Stimulated activated CD4-positive, alpha-beta T cell treated with anti-CD3 and anti-CD28 coated beads, TNF-alpha, amount 100 ng/mL, for 1 hour (primary cell): Measurements from ENCODE around the gene FBXL20.
A peak's percentile ranks its signal among the peaks of the same experiment; 100 is the strongest.
"Not testable (repeated sequence)": the region's sequence is repeated elsewhere in the genome, so short reads cannot be mapped to it uniquely, and the experiment has no call there.

ENCODE experiments used
- DNase-seq, 3 donors: peaks; one replicate each; pipeline ENCODE4 v3.0.0-alpha.2; 2020; ENCODE audit warnings: low read depth in 3 of 3, low spot score in 1 of 3

FBXL20 gene

DNA sequence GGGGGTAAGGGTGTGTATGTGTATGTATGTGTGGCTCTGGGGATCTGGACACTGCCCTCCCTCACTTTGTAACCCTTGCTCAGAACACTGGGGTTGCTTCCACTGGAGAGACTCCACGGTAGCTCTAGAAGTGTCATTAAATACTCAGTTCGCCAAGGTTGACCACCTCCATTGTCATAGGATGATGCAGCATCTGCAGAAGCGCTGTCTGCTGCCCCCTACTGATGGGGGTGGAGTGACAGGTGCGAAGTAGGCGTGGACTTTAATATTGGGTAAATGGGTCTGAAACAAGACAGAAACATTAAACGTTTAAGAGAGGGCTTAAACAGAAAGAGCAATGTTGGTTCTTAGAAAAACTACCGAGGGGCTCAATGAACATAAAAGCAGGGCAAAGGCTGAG is 140.1 kb downstream of the FBXL20 start:
- DNase-seq: no peak

- DNase-seq: no peak
These were observed 148.5 kb downstream of the FBXL20 start for GRCh38 chr17:39252788-39253460.

- no peak for DNase-seq
These were observed 149.4 kb downstream of the FBXL20 start for GRCh38 chr17:39251997-39252396.

GRCh38 chr17:39250076-39250475 is 151.3 kb downstream of the FBXL20 start:
- DNase-seq: not testable (repeated sequence)

DNA sequence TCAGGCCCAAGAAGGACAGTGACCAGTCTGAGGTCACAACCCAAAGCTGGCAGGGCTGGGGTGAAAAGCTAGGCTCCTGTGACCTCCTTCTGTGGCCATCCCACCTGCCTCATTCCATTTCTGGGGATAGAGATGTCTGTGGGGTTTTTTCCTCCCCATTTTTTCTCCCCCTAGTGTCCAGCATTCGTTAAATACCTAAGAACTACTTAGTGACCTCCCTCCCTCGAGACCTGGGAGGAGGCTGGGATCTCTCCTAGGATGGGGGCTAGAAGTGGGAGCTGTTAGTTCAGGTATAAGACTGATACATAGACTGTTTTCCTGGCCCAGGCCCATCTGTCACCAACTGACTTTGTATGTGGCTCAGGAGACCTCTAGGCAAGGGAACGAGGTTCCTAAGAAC is 155.2 kb downstream of the FBXL20 start:
- DNase-seq: no peak

DNA sequence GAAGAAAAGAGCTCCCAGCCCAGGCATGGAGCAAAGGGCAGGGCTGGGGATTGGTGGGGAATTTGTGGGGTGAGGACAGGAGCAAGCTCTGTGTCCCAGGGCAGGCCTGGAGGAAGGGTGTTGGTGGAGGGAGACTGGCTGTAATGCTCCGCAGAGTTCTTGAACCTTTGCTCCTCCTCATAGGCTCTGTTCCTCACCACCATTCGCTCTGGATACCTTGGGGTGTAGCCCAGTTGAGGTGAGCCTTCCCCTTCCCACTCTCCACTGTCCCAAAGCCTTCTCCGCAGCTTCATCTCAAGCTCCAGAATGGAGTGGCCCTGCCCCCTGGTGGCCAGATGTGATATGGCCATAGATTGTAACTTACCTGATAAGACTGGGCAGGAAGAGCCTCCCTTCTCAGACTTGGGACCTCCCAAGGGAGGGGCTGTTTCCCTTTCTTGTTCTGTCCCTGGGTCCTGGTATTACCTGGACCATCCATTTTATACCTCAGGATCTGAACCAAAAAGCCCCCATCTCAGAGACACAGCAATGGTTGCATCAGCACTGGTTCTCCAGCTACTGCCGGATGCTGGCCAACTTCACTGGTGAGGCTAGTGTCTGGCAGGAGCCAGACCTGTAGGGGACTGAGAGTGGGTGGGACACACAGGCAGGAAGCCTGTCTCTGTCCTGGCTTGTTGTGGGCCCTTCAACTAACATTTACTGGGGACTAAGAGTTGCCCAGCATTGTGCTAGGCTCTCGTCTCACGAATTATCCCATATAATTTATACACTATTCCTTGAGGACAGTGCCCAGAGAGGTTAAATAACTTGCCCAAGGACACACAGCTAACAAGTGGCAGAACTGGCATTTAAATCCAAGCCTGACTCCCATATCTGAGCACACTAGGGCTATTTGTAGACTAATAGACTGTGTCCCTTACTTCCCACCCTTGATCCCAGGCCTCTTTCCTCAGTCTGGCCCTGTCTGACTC is 156.5 kb downstream of the FBXL20 start:
- peak; percentile 59 to 81 (median 67) for DNase-seq

GRCh38 chr17:39244016-39244599 is 157.3 kb downstream of the FBXL20 start:
- DNase-seq: no peak

DNA sequence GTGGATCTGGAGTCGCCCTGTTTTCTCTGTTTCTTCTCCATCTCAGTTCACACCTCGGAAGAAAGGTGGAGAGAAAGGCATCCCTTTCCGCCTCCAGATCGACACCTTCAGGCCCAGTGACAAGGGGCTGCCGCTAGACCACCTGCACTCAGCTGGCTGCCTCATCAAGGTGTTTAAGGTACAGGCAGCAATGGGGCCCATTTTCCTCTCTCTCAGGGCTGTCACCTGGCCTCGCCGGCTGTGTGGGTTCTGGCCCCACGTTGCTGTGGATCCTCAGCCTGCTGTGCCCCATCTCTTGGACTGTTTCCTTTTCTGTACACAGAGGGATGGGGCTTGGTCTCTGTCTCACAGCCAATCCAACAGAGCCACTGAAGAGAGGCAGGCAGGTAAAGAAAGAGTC is 158.3 kb downstream of the FBXL20 start:
- no peak for DNase-seq

- no peak for DNase-seq
These were observed 160.8 kb downstream of the FBXL20 start for GRCh38 chr17:39240631-39241030.

DNA sequence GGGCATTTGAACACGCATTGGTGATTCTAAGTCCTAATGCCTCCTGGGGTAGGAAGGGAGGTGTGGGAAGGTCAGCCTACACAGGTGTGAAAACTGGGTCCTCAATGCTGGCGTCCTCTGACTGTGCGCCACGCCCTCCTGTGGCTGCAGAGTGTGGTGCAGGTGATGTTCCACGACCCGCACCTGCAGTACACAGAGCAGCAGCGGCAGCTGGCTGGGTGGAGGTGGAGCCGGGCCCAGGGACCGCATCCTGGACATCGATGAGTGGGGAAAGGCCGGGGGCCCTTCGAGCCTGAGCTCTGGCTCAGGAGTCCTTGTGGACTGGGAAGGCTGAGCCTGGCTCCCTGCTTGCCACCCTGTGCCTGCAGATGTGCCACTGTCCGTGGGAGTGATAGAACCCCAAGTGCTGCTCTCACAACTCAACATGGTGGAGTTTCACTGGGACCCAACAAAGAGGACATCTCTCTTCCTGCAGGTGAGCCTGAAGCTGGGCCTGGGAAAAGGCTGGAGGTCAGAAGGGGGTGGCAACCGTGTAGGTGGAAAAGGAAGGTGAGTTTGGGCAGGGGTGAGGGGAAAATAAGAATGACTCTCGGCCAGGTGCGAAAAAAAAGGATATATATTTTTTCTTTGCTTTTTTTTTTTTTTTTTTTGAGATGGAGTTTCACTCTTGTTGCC is 161.6 kb downstream of the FBXL20 start:
- DNase-seq: peak; percentile 21 to 56 (median 31)

DNA sequence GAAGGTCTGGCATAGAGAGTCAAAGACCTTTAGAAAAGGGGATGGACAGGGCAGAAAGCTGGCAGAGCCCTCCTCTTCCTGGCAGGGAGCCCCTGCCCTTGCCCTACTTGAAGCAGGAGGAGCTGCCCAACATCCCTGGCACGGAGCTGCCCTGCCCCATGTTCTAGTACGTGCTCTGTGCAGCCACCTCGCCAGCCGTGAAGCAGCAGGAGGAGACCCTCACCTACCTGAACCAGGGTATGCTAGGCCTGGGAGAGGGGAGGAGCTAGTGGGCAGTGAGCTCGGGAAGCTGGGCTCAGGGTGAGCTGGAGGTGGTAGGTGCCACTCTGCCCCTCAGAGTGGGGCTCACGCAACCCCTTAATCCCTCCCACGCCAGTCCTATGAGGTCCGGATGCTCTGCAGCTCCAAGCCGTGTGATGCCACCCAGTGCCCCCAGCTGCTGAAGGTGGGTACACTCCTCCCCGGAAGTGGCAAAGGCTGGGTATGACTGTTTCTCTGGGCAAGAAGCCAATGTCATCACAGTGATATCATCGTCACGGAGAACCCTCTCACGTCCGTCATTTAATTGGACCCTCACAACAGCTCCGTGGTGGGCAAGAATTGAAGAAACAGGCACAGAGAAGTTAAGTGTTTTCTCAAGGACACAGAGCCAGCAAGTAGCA is 163.0 kb downstream of the FBXL20 start:
- peak; percentile 35 to 68 (median 49) for DNase-seq

GRCh38 chr17:39237586-39237985 is 163.8 kb downstream of the FBXL20 start:
- no peak for DNase-seq

- DNase-seq: no peak
These were observed 164.4 kb downstream of the FBXL20 start for GRCh38 chr17:39236981-39237441.

DNA sequence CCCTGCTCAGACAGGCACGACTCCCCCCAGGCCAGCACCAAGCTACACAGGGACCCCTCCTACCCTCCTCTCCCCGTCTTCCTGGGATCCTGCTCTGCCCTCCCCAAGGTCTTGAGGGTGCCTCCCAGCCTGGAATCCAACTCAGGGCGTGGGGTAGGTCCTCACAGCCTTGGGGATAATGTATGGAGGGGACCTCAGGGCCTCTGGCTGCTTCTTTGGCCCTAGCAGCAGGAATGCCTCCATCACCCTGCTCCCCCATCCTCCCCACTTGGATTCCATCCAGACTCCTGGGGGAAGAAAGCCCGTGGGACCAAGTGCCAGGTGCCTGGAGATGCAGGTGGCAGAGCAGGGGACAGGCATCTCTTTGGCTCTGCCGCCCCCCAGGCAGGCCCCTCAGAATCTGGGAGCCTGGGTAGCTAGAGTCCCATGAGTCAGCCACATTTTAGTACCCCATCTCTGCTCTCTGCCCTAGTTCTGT is 164.9 kb downstream of the FBXL20 start:
- no peak for DNase-seq

- DNase-seq: peak in 1 of 3 donors; percentile 16
These were observed 165.6 kb downstream of the FBXL20 start for GRCh38 chr17:39235555-39236449.

DNA sequence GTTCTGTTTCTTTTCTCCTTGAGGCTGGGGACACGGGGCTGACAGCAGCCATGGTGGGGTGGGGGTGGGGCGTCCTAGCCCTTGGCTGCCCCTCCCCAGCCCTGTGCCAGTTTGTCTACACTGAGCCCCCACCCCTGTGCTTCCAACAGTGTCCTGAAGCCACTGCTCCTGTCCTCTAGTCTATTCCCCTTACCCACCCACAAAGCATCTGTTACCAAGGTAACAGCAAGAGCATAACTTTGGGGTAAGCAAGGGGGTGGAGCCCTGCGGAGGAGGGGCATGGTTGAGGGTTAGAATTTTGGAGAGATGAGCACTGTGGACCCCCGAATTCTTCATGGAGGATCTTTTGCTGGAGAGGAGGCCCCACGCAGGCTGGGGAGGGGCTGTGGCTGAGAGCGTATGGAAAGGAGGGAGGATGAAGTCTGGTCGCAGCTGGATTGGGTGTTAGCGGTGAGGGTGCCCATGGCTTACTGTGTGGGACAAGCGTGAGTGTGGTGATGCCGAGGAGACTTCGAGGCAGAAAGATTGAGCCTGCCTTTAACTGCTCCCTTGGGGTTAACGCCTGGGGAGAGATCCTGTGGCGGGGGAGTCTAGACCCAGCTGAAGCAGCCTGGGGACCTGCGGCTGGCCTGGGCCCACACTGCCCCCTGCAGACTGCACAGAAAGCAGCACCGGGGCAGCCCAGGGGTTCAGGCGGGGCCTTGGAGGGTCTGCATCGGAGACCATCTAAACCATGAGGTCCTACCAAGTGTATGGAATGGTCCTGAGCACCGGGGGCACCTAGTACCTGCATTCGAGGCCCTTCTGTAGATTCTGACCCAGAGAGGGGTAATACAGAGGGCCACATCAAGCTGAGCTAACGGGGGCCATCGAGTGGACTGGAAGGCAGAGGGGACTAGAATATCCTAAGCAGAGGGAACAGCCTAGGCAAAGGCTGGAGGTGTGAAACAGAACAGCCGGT is 169.6 kb downstream of the FBXL20 start:
- DNase-seq: peak in 2 of 3 donors; percentile 18 to 37

DNA sequence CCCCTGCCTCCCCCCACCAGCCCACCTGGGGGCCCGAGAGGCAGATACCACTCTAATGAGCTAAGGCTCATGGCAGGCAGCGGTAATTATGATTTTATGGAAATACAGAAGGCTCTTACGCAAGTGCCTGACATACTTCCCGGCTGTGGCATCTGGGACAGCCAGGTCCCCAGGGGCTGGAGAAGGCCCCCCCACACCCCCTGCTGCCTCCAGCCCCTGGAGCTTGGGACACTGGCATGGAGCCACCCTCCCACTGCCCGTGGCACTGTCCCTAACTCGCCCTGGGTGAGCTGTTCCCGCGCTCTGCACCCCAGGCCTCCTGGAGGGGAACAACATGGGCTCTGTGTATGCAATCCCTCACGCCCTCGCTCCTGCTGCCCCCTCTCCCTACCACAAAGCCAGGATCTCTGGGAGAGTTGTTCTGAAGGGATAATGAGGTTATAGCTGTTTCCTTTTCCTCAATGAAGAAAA is 170.3 kb downstream of the FBXL20 start:
- DNase-seq: no peak

DNA sequence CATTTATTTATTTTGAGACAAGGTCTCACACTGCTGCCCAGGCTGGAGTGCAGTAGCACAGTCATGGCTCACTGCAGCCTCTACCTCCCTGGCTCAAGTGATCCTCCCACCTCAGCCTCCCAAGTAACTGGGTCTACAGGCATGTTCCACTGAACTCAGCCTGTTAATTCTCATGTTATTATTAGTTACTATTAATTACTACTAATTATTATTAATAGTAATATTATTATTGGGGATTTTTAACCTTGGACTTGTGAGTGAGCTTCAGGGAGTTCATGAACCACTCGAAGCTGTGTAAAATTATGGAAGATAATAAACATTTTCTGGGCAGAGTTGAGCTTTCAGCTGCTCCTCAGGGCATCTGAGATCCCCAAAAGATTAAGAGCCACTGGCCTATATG is 171.1 kb downstream of the FBXL20 start:
- no peak for DNase-seq
